CD8-positive, alpha-beta memory T cell (primary cell): Measurements from ENCODE around the gene DPYD. TPM values are rescaled to one million over a fixed set of nuclear protein-coding genes. Genes with fewer than 3 reads are reported as not detected.

Experiments
- CTCF ChIA-PET: fragments of 350-600 bp; sonication (Branson Sonifier 250); formaldehyde crosslinking; loops from one replicate; lab custom pipeline; 2021; ENCODE audit warnings: antibody characterized with exemption; lab: Charles Lee
- POLR2A ChIA-PET: fragments of 350-600 bp; sonication (Branson Sonifier 250); formaldehyde crosslinking; loops from one replicate; lab custom pipeline; 2021; ENCODE audit warnings: antibody characterized with exemption; lab: Charles Lee
- DNase-seq, 5 donors: peaks; one replicate each; pipeline versions ENCODE4 v3.0.0 to v3.0.0-alpha.2; 2020 to 2022; ENCODE audit warnings: mixed read lengths in 1 of 5
- H3K27ac ChIP-seq: one replicate; pipeline ENCODE4 v1.7.0; 2013; ENCODE audit warnings: low read depth, mild to moderate bottlenecking, low read length, moderate library complexity
- H3K27me3 ChIP-seq: 2 replicates; pipeline ENCODE4 v1.7.0; 2013; ENCODE audit warnings: low read length, mild to moderate bottlenecking; ENCODE audit not compliant: insufficient read depth, poor library complexity, severe bottlenecking
- H3K36me3 ChIP-seq: 2 replicates; pipeline ENCODE4 v1.7.0; 2013; ENCODE audit warnings: mild to moderate bottlenecking, low read length, moderate library complexity; ENCODE audit not compliant: insufficient read depth
- H3K4me1 ChIP-seq: 2 replicates; pipeline ENCODE4 v1.7.0; 2013; ENCODE audit warnings: mild to moderate bottlenecking, low read length, moderate library complexity; ENCODE audit not compliant: insufficient read depth
- H3K4me3 ChIP-seq: 2 replicates; pipeline ENCODE4 v1.7.0; 2013; ENCODE audit warnings: mild to moderate bottlenecking, low read length
- H3K9me3 ChIP-seq: 2 replicates; pipeline ENCODE4 v1.7.0; 2013; ENCODE audit warnings: mild to moderate bottlenecking, low read length
- H3K27ac Mint-ChIP-seq, 8 donors: one replicate each; pipeline ENCODE4 v1.8.0; 2020 to 2021; ENCODE audit warnings: mixed read lengths in 8 of 8, mild to moderate bottlenecking in 6 of 8, inconsistent platforms in 3 of 8, moderate library complexity in 3 of 8
- H3K27me3 Mint-ChIP-seq, 2 donors: one replicate each; pipeline ENCODE4 v1.8.0; 2020 to 2021; ENCODE audit warnings: mixed read lengths in 2 of 2, mild to moderate bottlenecking in 1 of 2, moderate library complexity in 1 of 2
- H3K36me3 Mint-ChIP-seq, 3 donors: one replicate each; pipeline ENCODE4 v1.8.0; 2020 to 2021; ENCODE audit warnings: mixed read lengths in 3 of 3, inconsistent platforms in 1 of 3, mild to moderate bottlenecking in 1 of 3
- H3K4me1 Mint-ChIP-seq, 3 donors: one replicate each; pipeline ENCODE4 v1.8.0; 2020 to 2021; ENCODE audit warnings: mixed read lengths in 3 of 3, inconsistent platforms in 1 of 3, mild to moderate bottlenecking in 1 of 3
- H3K4me3 Mint-ChIP-seq, 7 donors: one replicate each; pipeline ENCODE4 v1.8.0; 2020 to 2021; ENCODE audit warnings: mixed read lengths in 7 of 7, mild to moderate bottlenecking in 6 of 7, moderate library complexity in 4 of 7, inconsistent platforms in 2 of 7
- H3K9me3 Mint-ChIP-seq, 5 donors: one replicate each; pipeline ENCODE4 v1.8.0; 2020 to 2022; ENCODE audit warnings: mixed read lengths in 5 of 5, mild to moderate bottlenecking in 3 of 5, moderate library complexity in 2 of 5, inconsistent platforms in 1 of 5
- polyA plus RNA-seq: library from polyadenylated mRNA; unstranded; fragments of 300-500 nt; fragmentation: Illumina TruSeq; gene quantifications from one replicate; pipeline ENCODE4 v1.2.3, GENCODE V29; 2021
- total RNA-seq, 2 experiments: library from RNA; stranded (reverse); gene quantifications; one replicate each; pipeline ENCODE4 v1.2.3, GENCODE V29; 2021

The DPYD gene
- total and polyA plus RNA-seq, 3 experiments from 2014 or later, result 9.6 to 43.9 (median 10.3) TPM

DNA sequence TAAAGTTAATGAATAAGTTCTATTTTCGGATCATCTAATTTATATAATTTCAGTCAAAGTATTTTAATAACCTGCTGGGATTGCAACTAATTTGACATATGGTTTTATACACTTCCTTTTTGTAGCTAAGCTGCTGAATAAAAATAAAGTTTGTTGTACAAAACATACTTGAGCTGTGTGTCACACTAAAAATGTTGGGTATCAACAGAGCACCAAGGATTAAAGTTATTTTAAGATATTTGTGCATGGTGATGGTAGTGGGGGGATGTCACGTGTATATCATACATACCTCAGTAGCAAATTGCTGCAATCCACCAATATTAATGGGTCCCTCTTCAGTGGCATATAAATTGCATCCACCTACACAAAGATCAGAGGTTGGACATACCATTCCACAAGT lies 199.6 kb downstream of the DPYD start:
- Mint-ChIP-seq H3K4me3 (no peak overlapping the region), H3K9me3 (peaks cover 0 to 5% (median 5%) of the 10 kb centered on the region in 5 donors), H3K27ac (no peak overlapping the region), H3K36me3 (peaks cover 20 to 49% (median 46%) of the 10 kb centered on the region in 3 donors), H3K4me1 (peaks cover 6 to 9% (median 9%) of the 10 kb centered on the region in 3 donors), H3K27me3 (no peaks in the 10 kb centered on the region)
- no peaks in the 10 kb centered on the region for H3K36me3 ChIP-seq
- POLR2A ChIA-PET, result no interaction called here
- no peaks in the 10 kb centered on the region for H3K4me1 ChIP-seq
- H3K27me3 ChIP-seq, result no peaks in the 10 kb centered on the region
- no peak overlapping the region for H3K4me3 ChIP-seq
- DNase-seq, result no peak
- no peak overlapping the region for H3K27ac ChIP-seq
- H3K9me3 ChIP-seq, result no peaks in the 10 kb centered on the region
- CTCF ChIA-PET, result no interaction called here

DNA sequence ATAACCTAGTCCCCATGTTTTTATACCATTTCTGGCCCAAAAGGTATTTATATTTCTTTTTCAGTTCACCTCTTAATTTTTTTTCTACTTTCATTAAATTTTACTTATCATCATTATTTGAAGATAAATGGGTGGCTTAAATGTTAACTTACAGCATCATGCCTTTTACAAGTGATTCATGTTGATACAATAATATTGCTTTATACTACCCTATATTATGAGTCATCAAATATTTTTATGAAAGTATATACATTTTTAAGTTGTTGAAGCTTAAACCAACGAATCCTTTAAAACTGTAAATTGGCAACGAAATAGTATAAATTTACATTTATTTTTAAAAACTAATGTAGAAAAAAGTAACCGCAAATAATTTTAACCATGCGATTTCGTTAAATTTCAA lies 207.9 kb downstream of the DPYD start:
- POLR2A ChIA-PET, result no interaction called here
- Histone ChIP-seq H3K4me1 (no peaks in the 10 kb centered on the region), H3K9me3 (no peaks in the 10 kb centered on the region), H3K27ac (no peak overlapping the region), H3K27me3 (no peaks in the 10 kb centered on the region), H3K4me3 (no peak overlapping the region), H3K36me3 (no peaks in the 10 kb centered on the region)
- peaks cover 11 to 28% (median 22%) of the 10 kb centered on the region in 3 donors for H3K36me3 Mint-ChIP-seq
- H3K4me3 Mint-ChIP-seq, result no peak overlapping the region
- peaks cover 0 to 4% (median 0%) of the 10 kb centered on the region in 5 donors for H3K9me3 Mint-ChIP-seq
- CTCF ChIA-PET, result no interaction called here
- H3K4me1 Mint-ChIP-seq, result no peaks in the 10 kb centered on the region
- H3K27me3 Mint-ChIP-seq, result no peaks in the 10 kb centered on the region
- DNase-seq, result no peak
- H3K27ac Mint-ChIP-seq, result no peak overlapping the region

GRCh38 chr1:97711858-97712257 lies 209.0 kb downstream of the DPYD start:
- H3K9me3 ChIP-seq, result no peaks in the 10 kb centered on the region
- CTCF ChIA-PET, result no interaction called here
- H3K9me3 Mint-ChIP-seq, result peaks cover 0 to 2% (median under 1%) of the 10 kb centered on the region in 5 donors
- no peaks in the 10 kb centered on the region for H3K4me1 ChIP-seq
- no peaks in the 10 kb centered on the region for H3K4me1 Mint-ChIP-seq
- H3K4me3 ChIP-seq, result no peak overlapping the region
- POLR2A ChIA-PET, result no interaction called here
- H3K4me3 Mint-ChIP-seq, result no peak overlapping the region
- no peaks in the 10 kb centered on the region for H3K27me3 Mint-ChIP-seq
- H3K36me3 Mint-ChIP-seq, result peaks cover 4 to 22% (median 15%) of the 10 kb centered on the region in 3 donors
- no peak for DNase-seq
- H3K27ac Mint-ChIP-seq, result no peak overlapping the region
- no peaks in the 10 kb centered on the region for H3K36me3 ChIP-seq
- no peaks in the 10 kb centered on the region for H3K27me3 ChIP-seq
- H3K27ac ChIP-seq, result no peak overlapping the region

GRCh38 chr1:97693601-97694000 lies 227.2 kb downstream of the DPYD start:
- Mint-ChIP-seq H3K9me3 (no peaks in the 10 kb centered on the region), H3K27ac (peak overlapping the region in 2 of 8 donors; percentile 13 to 26), H3K4me3 (no peak overlapping the region), H3K27me3 (no peaks in the 10 kb centered on the region), H3K36me3 (peaks cover 9 to 30% (median 16%) of the 10 kb centered on the region in 3 donors), H3K4me1 (no peaks in the 10 kb centered on the region)
- no peak overlapping the region for H3K27ac ChIP-seq
- H3K9me3 ChIP-seq, result no peaks in the 10 kb centered on the region
- CTCF ChIA-PET, result no interaction called here
- no peak overlapping the region for H3K4me3 ChIP-seq
- no peak for DNase-seq
- POLR2A ChIA-PET, result no interaction called here
- H3K27me3 ChIP-seq, result no peaks in the 10 kb centered on the region
- no peaks in the 10 kb centered on the region for H3K4me1 ChIP-seq
- H3K36me3 ChIP-seq, result no peaks in the 10 kb centered on the region

DNA sequence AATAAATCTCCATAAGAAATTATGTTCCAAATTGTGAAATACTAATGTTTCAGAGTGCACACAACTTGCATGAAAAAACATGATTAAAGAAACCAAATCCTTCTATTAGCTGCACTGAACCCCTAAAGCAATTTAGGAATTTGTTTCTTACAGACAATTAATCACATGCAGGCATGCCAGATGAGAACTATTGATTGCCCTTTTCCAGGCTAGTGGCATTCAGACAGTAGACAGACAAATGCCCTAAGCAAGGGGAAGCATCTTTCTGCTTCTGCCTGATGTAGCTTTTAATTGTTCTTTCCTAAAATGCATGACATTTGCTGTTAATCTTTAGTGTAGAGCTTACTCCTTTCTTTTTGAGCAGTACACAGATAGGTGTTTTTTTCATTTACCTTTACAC lies 229.5 kb downstream of the DPYD start:
- Histone ChIP-seq H3K36me3 (no peaks in the 10 kb centered on the region), H3K27ac (no peak overlapping the region), H3K27me3 (no peaks in the 10 kb centered on the region), H3K4me3 (no peak overlapping the region), H3K4me1 (no peaks in the 10 kb centered on the region), H3K9me3 (no peaks in the 10 kb centered on the region)
- Mint-ChIP-seq H3K36me3 (peaks cover 23 to 47% (median 23%) of the 10 kb centered on the region in 3 donors), H3K27ac (no peak overlapping the region), H3K4me1 (no peaks in the 10 kb centered on the region), H3K27me3 (no peaks in the 10 kb centered on the region), H3K9me3 (peaks cover 0 to 4% (median 0%) of the 10 kb centered on the region in 5 donors), H3K4me3 (no peak overlapping the region)
- ChIA-PET POLR2A (no interaction called here), CTCF (no interaction called here)
- DNase-seq, result no peak

DNA sequence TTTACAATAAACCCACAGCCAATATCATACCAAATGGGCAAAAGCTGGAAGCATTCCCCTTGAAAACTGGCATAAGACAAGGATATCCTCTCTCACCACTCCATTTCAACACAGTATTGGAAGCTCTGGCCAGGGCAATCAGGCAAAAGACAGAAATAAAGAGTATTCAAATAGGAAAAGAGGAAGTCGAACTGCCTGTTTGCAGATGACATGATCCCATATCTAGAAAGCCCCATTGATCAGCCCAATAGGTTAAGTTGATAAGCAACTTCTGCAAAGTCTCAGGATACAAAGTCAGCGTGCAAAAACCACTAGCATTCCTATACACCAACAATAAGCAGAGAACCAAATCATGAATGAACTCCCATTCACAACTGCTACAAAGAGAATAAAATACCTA lies 235.5 kb downstream of the DPYD start:
- Mint-ChIP-seq H3K36me3 (peaks cover 32 to 56% (median 37%) of the 10 kb centered on the region in 3 donors), H3K4me1 (peaks cover 0 to 5% (median 0%) of the 10 kb centered on the region in 3 donors), H3K4me3 (no peak overlapping the region), H3K9me3 (peaks cover 0 to 4% (median 0%) of the 10 kb centered on the region in 5 donors), H3K27me3 (no peaks in the 10 kb centered on the region), H3K27ac (no peak overlapping the region)
- no peak for DNase-seq
- Histone ChIP-seq H3K36me3 (no peaks in the 10 kb centered on the region), H3K4me1 (no peaks in the 10 kb centered on the region), H3K9me3 (no peaks in the 10 kb centered on the region), H3K27me3 (no peaks in the 10 kb centered on the region), H3K4me3 (no peak overlapping the region), H3K27ac (no peak overlapping the region)
- ChIA-PET CTCF (no interaction called here), POLR2A (no interaction called here)

DNA sequence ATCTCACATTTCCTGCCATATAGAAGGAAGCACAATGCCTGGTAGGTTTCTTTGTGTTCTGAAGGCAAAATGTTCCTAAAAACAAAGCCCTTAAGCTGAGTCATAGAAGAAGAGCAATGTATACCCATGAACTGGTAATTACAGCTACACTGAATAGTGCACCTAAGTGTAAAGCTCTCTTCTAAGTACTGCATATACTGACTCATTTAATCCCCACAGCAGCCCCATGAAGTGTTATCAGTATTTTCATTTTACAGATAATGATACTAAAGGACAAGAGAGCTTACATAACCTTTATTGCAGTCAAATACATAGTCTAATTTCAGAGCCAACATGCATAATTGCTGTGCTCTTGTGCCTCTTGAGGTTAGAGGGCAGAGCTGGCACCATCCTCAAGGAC lies 239.9 kb downstream of the DPYD start:
- Histone ChIP-seq H3K9me3 (no peaks in the 10 kb centered on the region), H3K27ac (no peak overlapping the region), H3K27me3 (no peaks in the 10 kb centered on the region), H3K4me1 (no peaks in the 10 kb centered on the region), H3K36me3 (peaks cover 5% of the 10 kb centered on the region), H3K4me3 (no peak overlapping the region)
- Mint-ChIP-seq H3K27me3 (no peaks in the 10 kb centered on the region), H3K27ac (peak overlapping the region in 1 of 8 donors; percentile 89), H3K4me1 (peaks cover 0 to 5% (median 0%) of the 10 kb centered on the region in 3 donors), H3K4me3 (no peak overlapping the region), H3K9me3 (no peaks in the 10 kb centered on the region), H3K36me3 (peaks cover 38 to 66% (median 40%) of the 10 kb centered on the region in 3 donors)
- POLR2A ChIA-PET, result no interaction called here
- CTCF ChIA-PET, result no interaction called here
- DNase-seq, result no peak

- no peaks in the 10 kb centered on the region for H3K4me1 ChIP-seq
- DNase-seq, result no peak
- H3K27me3 ChIP-seq, result no peaks in the 10 kb centered on the region
- no peak overlapping the region for H3K27ac ChIP-seq
- POLR2A ChIA-PET, result no interaction called here
- Mint-ChIP-seq H3K4me1 (peaks cover 0 to 3% (median 0%) of the 10 kb centered on the region in 3 donors), H3K27ac (no peak overlapping the region), H3K4me3 (no peak overlapping the region), H3K27me3 (no peaks in the 10 kb centered on the region), H3K36me3 (peaks cover 35 to 62% (median 37%) of the 10 kb centered on the region in 3 donors), H3K9me3 (no peaks in the 10 kb centered on the region)
- no peak overlapping the region for H3K4me3 ChIP-seq
- CTCF ChIA-PET, result no interaction called here
- peaks cover 5% of the 10 kb centered on the region for H3K36me3 ChIP-seq
- no peaks in the 10 kb centered on the region for H3K9me3 ChIP-seq
Measured at GRCh38 chr1:97680470-97680869, 240.4 kb downstream of the DPYD start.
